PC-3 (cell line): ENCODE data around the gene TEX28.

Experiments
- EZH2 ChIP-seq: fragments of 300-600 bp; sonication (generic); IDR thresholded peaks from one replicate; pipeline ENCODE4 v1.6.1; 2017; ENCODE audit warnings: antibody characterized with exemption, mild to moderate bottlenecking, low read length; ENCODE audit not compliant: unreplicated experiment
- TF ChIP-seq, protein P1 (sequence below): fragments of 300-600 bp; sonication (generic); conservative IDR thresholded peaks from 2 replicates; pipeline ENCODE4 v1.5.1; 2017; ENCODE audit warnings: antibody characterized with exemption, low read depth, mild to moderate bottlenecking, low read length

GRCh38 chrX:154296731-154297130 lies 1.8 kb upstream of the TEX28 start:
- TF ChIP-seq, protein P1, sequence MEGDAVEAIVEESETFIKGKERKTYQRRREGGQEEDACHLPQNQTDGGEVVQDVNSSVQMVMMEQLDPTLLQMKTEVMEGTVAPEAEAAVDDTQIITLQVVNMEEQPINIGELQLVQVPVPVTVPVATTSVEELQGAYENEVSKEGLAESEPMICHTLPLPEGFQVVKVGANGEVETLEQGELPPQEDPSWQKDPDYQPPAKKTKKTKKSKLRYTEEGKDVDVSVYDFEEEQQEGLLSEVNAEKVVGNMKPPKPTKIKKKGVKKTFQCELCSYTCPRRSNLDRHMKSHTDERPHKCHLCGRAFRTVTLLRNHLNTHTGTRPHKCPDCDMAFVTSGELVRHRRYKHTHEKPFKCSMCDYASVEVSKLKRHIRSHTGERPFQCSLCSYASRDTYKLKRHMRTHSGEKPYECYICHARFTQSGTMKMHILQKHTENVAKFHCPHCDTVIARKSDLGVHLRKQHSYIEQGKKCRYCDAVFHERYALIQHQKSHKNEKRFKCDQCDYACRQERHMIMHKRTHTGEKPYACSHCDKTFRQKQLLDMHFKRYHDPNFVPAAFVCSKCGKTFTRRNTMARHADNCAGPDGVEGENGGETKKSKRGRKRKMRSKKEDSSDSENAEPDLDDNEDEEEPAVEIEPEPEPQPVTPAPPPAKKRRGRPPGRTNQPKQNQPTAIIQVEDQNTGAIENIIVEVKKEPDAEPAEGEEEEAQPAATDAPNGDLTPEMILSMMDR: no peak
- no peak for TF ChIP-seq EZH2
